OCI-LY7 (cell line): ENCODE results near the gene RNF41. TPM values are rescaled to one million over a fixed set of nuclear protein-coding genes. Genes with fewer than 3 reads are reported as not detected.

Experiments used
- BruUV-seq: library from RNA; stranded (reverse); fragments of 400-500 nt; replicated peaks from 2 replicates; lab custom pipeline; 2021; lab: Mats Ljungman, UMichigan
- CTCF ChIA-PET: fragments of 300-600 bp; sonication (Branson Sonifier 250); formaldehyde crosslinking; loops from one replicate; lab custom pipeline; 2022; ENCODE audit warnings: antibody characterized with exemption; ENCODE audit not compliant: unreplicated experiment; lab: Charles Lee
- POLR2A ChIA-PET: fragments of 300-600 bp; sonication (Branson Sonifier 250); formaldehyde crosslinking; loops from one replicate; lab custom pipeline; 2022; ENCODE audit warnings: antibody characterized with exemption; lab: Charles Lee
- DNase-seq: peaks from one replicate; pipeline ENCODE4 v3.0.0-alpha.2; 2015; ENCODE audit warnings: low spot score
- H2AFZ ChIP-seq: fragments of 200-600 bp; sonication (generic), shearing (Covaris generic); 2 replicates; pipeline ENCODE4 v1.6.1; 2014; ENCODE audit warnings: mild to moderate bottlenecking, antibody characterized with exemption, low read length, moderate library complexity
- H3K27ac ChIP-seq: fragments of 200-600 bp; sonication (generic); 2 replicates; pipeline ENCODE4 v1.5.1; 2014; ENCODE audit warnings: mixed run types, low read depth, mild to moderate bottlenecking, moderate library complexity, low read length, inconsistent platforms; ENCODE audit not compliant: poor library complexity, severe bottlenecking
- H3K36me3 ChIP-seq: fragments of 200-600 bp; sonication (generic); 2 replicates; pipeline ENCODE4 v1.6.1; 2014; ENCODE audit warnings: mild to moderate bottlenecking, antibody characterized with exemption, low read length, moderate library complexity, mixed read lengths; ENCODE audit not compliant: insufficient read depth
- H3K4me1 ChIP-seq: fragments of 200-600 bp; sonication (generic); 2 replicates; pipeline ENCODE4 v1.5.1; 2014; ENCODE audit warnings: mild to moderate bottlenecking, low read length; ENCODE audit not compliant: insufficient read depth, poor library complexity, severe bottlenecking
- H3K4me2 ChIP-seq: fragments of 200-600 bp; sonication (generic); 2 replicates; pipeline ENCODE4 v1.6.1; 2014; ENCODE audit warnings: mild to moderate bottlenecking, low read length
- H3K4me3 ChIP-seq: fragments of 200-600 bp; sonication (generic); 2 replicates; pipeline ENCODE4 v1.5.1; 2014; ENCODE audit warnings: mild to moderate bottlenecking, low read depth, low read length; ENCODE audit not compliant: poor library complexity, severe bottlenecking
- H3K79me2 ChIP-seq: fragments of 200-600 bp; sonication (generic); 2 replicates; pipeline ENCODE4 v1.6.1; 2016; ENCODE audit warnings: low read depth, mild to moderate bottlenecking, low read length, moderate library complexity, mixed read lengths; ENCODE audit not compliant: insufficient read depth
- H3K9me2 ChIP-seq: fragments of 200-600 bp; sonication (generic); 2 replicates; pipeline ENCODE4 v1.6.1; 2016; ENCODE audit warnings: mild to moderate bottlenecking, low read length, mixed read lengths; ENCODE audit not compliant: insufficient read depth
- H3K9me3 ChIP-seq: fragments of 200-600 bp; sonication (generic); 2 replicates; pipeline ENCODE4 v1.6.1; 2014; ENCODE audit warnings: mild to moderate bottlenecking, mixed run types, low read length, mixed read lengths
- H4K20me1 ChIP-seq: fragments of 200-600 bp; sonication (generic); 2 replicates; pipeline ENCODE4 v1.6.1; 2014; ENCODE audit warnings: mild to moderate bottlenecking, antibody characterized with exemption, low read length, moderate library complexity, mixed read lengths; ENCODE audit not compliant: insufficient read depth
- EZH2phosphoT487 ChIP-seq: fragments of 200-600 bp; sonication (generic); IDR thresholded peaks from 2 replicates; pipeline ENCODE4 v1.6.1; 2018; ENCODE audit warnings: low read depth, borderline replicate concordance, mild to moderate bottlenecking, mixed run types, antibody characterized with exemption, low read length, moderate library complexity, mixed read lengths
- intact Hi-C: fragments of 100-400 bp; cut with micrococcal nuclease; formaldehyde crosslinking; loops from one replicate; pipeline ENCODE4 v1.10.0; 2022; ENCODE audit not compliant: unreplicated experiment
- total RNA-seq, 2 experiments: library from RNA; depleted of rRNA in 1 of 2; stranded (reverse); fragments of >200 nt in 1 of 2; shearing (Covaris generic) in 1 of 2; gene quantifications; 2 replicates each; pipeline ENCODE4 v1.2.3, GENCODE V29; 2014 to 2022
- TF ChIP-seq, protein P1 (sequence below): fragments of 200-600 bp; sonication (generic); conservative IDR thresholded peaks from 2 replicates; pipeline ENCODE4 v1.5.1; 2014; ENCODE audit warnings: mild to moderate bottlenecking, antibody characterized with exemption, low read length, moderate library complexity, mixed read lengths

Gene RNF41
- total RNA-seq, 2 experiments from 2014 or later: 43.7 to 76.1 TPM

DNA sequence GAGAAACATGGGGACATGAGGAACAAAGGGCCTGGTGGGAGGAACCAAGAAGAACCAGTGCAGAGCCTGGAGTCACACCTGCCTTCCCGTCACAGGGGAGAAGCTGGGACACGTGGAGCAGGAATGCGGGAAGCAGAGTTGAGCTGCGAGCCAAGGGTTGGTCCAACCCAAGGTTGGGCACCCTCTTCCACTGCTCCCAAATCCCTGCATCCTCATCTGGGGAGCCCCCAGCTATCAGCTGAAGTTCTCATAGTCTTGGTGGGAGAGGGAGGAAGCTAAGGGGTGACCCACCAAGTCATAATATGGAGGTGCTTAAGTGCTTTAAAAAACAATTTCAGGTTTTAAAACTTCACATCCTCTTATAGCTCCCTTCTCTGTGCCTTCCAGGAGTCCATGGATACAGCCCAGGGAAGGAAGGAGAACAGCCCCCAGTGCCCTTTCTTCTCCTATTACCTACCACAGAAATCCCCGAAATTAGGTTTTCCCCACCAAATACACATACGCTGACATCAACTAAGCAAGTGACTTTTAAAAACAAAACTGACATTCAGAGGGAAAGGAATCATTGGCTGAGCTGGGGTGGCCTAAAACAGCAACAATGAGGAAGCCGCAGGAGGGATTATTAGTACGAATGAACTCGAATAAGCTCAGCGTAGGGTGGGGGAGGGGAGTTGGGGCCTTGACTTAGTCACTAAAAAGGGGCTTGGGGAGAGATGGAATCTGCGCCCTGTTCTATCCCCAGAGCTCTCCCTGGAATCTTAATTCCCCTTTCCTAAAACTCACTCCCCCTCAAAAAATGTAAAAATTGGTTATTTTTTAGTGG lies 59.0 kb downstream of the RNF41 start:
- peaks cover 22% of the 10 kb centered on the region for H3K4me1 ChIP-seq
- ChIA-PET POLR2A (interaction anchor here (0.7 to 1.9 kb wide), 5 partner anchors 25 to 45 kb away, joined by 3 to 8 read pairs (median 4); partner anchors contain the start of gene ESYT1), CTCF (no interaction called here)
- no peaks in the 10 kb centered on the region for H3K9me2 ChIP-seq
- H3K27ac ChIP-seq: no peak overlapping the region
- H3K36me3 ChIP-seq: peaks cover 86% of the 10 kb centered on the region
- peaks cover 26% of the 10 kb centered on the region for H3K79me2 ChIP-seq
- TSS peak; percentile 80 for BruUV-seq
- intact Hi-C loops: no loop called here
- no peaks in the 10 kb centered on the region for H3K9me3 ChIP-seq
- H3K4me2 ChIP-seq: no peak overlapping the region
- H3K4me3 ChIP-seq: no peak overlapping the region
- H2AFZ ChIP-seq: no peak overlapping the region
- DNase-seq: no peak
- TF ChIP-seq, protein P1, sequence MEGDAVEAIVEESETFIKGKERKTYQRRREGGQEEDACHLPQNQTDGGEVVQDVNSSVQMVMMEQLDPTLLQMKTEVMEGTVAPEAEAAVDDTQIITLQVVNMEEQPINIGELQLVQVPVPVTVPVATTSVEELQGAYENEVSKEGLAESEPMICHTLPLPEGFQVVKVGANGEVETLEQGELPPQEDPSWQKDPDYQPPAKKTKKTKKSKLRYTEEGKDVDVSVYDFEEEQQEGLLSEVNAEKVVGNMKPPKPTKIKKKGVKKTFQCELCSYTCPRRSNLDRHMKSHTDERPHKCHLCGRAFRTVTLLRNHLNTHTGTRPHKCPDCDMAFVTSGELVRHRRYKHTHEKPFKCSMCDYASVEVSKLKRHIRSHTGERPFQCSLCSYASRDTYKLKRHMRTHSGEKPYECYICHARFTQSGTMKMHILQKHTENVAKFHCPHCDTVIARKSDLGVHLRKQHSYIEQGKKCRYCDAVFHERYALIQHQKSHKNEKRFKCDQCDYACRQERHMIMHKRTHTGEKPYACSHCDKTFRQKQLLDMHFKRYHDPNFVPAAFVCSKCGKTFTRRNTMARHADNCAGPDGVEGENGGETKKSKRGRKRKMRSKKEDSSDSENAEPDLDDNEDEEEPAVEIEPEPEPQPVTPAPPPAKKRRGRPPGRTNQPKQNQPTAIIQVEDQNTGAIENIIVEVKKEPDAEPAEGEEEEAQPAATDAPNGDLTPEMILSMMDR: no peak
- no peak for TF ChIP-seq EZH2phosphoT487
- peaks cover 9% of the 10 kb centered on the region; the same call in 1 of the 2 replicates for H4K20me1 ChIP-seq

GRCh38 chr12:56161690-56162351 lies 59.9 kb downstream of the RNF41 start:
- Histone ChIP-seq H3K4me2 (no peak overlapping the region), H3K27ac (no peak overlapping the region), H3K9me2 (no peaks in the 10 kb centered on the region), H3K4me1 (peaks cover 28% of the 10 kb centered on the region), H3K79me2 (peaks cover 29% of the 10 kb centered on the region), H2AFZ (no peak overlapping the region), H4K20me1 (peaks cover 9% of the 10 kb centered on the region; the same call in 1 of the 2 replicates), H3K9me3 (no peaks in the 10 kb centered on the region), H3K36me3 (peaks cover 81% of the 10 kb centered on the region), H3K4me3 (no peak overlapping the region)
- CTCF ChIA-PET: interaction anchor here (1.1 kb wide), 1 partner anchor 28 kb away, joined by 5 read pairs; no protein-coding TSS in a partner anchor
- intact Hi-C loops: no loop called here
- TF ChIP-seq, protein P1: no peak
- TF ChIP-seq EZH2phosphoT487: no peak
- no peak for DNase-seq
- POLR2A ChIA-PET: interaction anchor here (1.3 to 1.9 kb wide), 2 partner anchors 27 to 45 kb away, joined by 3 to 4 read pairs; no protein-coding TSS in a partner anchor
- BruUV-seq: no TSS peak
